Activated T-cell treated with anti-CD3 and anti-CD28 coated beads, Interleukin-2, amount 50 U/mL, for 4 hours (primary cell): Measurements from ENCODE around the gene NDEL1. TPM values are rescaled to one million over a fixed set of nuclear protein-coding genes. Genes with fewer than 3 reads are reported as not detected.

Source experiments
- ATAC-seq, 2 donors: fragments of 200-7000 bp; cut with Tn5 transposase; one replicate each; pipeline ENCODE4 v1.10.0; 2021
- DNase-seq: peaks from one replicate; pipeline ENCODE4 v3.0.0-alpha.2; 2020
- H3K27me3 Mint-ChIP-seq: one replicate; pipeline ENCODE4 v1.8.0; 2021; ENCODE audit warnings: low read depth, mixed read lengths
- H3K36me3 Mint-ChIP-seq: one replicate; pipeline ENCODE4 v1.8.0; 2022; ENCODE audit warnings: mixed read lengths; ENCODE audit not compliant: insufficient read depth
- H3K4me1 Mint-ChIP-seq: one replicate; pipeline ENCODE4 v1.8.0; 2021; ENCODE audit warnings: low read depth, mixed read lengths
- H3K4me3 Mint-ChIP-seq: one replicate; pipeline ENCODE4 v1.8.0; 2021; ENCODE audit warnings: mild to moderate bottlenecking, moderate library complexity, mixed read lengths
- H3K9me3 Mint-ChIP-seq: one replicate; pipeline ENCODE4 v1.8.0; 2021; ENCODE audit warnings: mixed read lengths
- total RNA-seq, 3 donors: library from RNA; stranded (reverse); gene quantifications; one replicate each; pipeline ENCODE4 v1.2.1, GENCODE V29; 2021

NDEL1 gene
- total RNA-seq, 3 donors from 2014 or later = 49.0 to 51.7 (median 51.4) TPM

- Mint-ChIP-seq H3K4me1 (no peaks in the 10 kb centered on the region), H3K36me3 (no peaks in the 10 kb centered on the region)
Measured at GRCh38 chr17:8502126-8502525, 66.4 kb downstream of the NDEL1 start.

GRCh38 chr17:8503368-8503767 lies 67.7 kb downstream of the NDEL1 start:
- Mint-ChIP-seq H3K9me3 (no peaks in the 10 kb centered on the region), H3K4me1 (no peaks in the 10 kb centered on the region), H3K27me3 (no peaks in the 10 kb centered on the region), H3K4me3 (no peak overlapping the region), H3K36me3 (peaks cover under 1% of the 10 kb centered on the region)
- ATAC-seq = no peak
- no peak for DNase-seq

More at GRCh38 chr17:8502126-8502525, 66.4 kb downstream of the NDEL1 start:
- H3K4me3 Mint-ChIP-seq = no peak overlapping the region
- H3K27me3 Mint-ChIP-seq = no peaks in the 10 kb centered on the region
- ATAC-seq (no peak), DNase-seq (no peak)
- H3K9me3 Mint-ChIP-seq = no peaks in the 10 kb centered on the region

- no peak overlapping the region for H3K4me3 Mint-ChIP-seq
- H3K36me3 Mint-ChIP-seq = peaks cover 5% of the 10 kb centered on the region
- H3K27me3 Mint-ChIP-seq = no peaks in the 10 kb centered on the region
- ATAC-seq (no peak), DNase-seq (no peak)
- H3K4me1 Mint-ChIP-seq = no peaks in the 10 kb centered on the region
- H3K9me3 Mint-ChIP-seq = no peaks in the 10 kb centered on the region
Measured at GRCh38 chr17:8503807-8504206, 68.1 kb downstream of the NDEL1 start.

GRCh38 chr17:8504460-8505207 lies 69.0 kb downstream of the NDEL1 start:
- Mint-ChIP-seq H3K36me3 (peaks cover 8% of the 10 kb centered on the region), H3K9me3 (no peaks in the 10 kb centered on the region)

GRCh38 chr17:8506145-8506544 lies 70.5 kb downstream of the NDEL1 start:
- DNase-seq (no peak), ATAC-seq (no peak)
- peaks cover 8% of the 10 kb centered on the region for H3K36me3 Mint-ChIP-seq
- no peaks in the 10 kb centered on the region for H3K4me1 Mint-ChIP-seq
- no peak overlapping the region for H3K4me3 Mint-ChIP-seq
- no peaks in the 10 kb centered on the region for H3K9me3 Mint-ChIP-seq
- H3K27me3 Mint-ChIP-seq = no peaks in the 10 kb centered on the region

More at GRCh38 chr17:8504460-8505207, 69.0 kb downstream of the NDEL1 start:
- Mint-ChIP-seq H3K27me3 (no peaks in the 10 kb centered on the region), H3K4me3 (no peak overlapping the region), H3K4me1 (no peaks in the 10 kb centered on the region)
- ATAC-seq (no peak), DNase-seq (no peak)

GRCh38 chr17:8514801-8515200 lies 79.1 kb downstream of the NDEL1 start:
- H3K36me3 Mint-ChIP-seq = no peaks in the 10 kb centered on the region

More at GRCh38 chr17:8514801-8515200, 79.1 kb downstream of the NDEL1 start:
- no peak for ATAC-seq
- no peaks in the 10 kb centered on the region for H3K27me3 Mint-ChIP-seq
- no peak for DNase-seq
- no peaks in the 10 kb centered on the region for H3K4me1 Mint-ChIP-seq
- H3K4me3 Mint-ChIP-seq = no peak overlapping the region
- H3K9me3 Mint-ChIP-seq = no peaks in the 10 kb centered on the region

Other genes with a start within 250 kb of the NDEL1 start
- gene BORCS6, start 245.7 kb upstream of the NDEL1 start, total RNA-seq = 1 to 10 TPM; 5.0 to 5.6 (median 5.2) TPM
- 1 to 10 TPM; 6.2 to 6.7 (median 6.7) TPM for gene AURKB, start 225.3 kb upstream of the NDEL1 start, total RNA-seq
- gene CTC1, start 187.8 kb upstream of the NDEL1 start, total RNA-seq = 10 to 100 TPM; 51.2 to 56.7 (median 53.9) TPM
- 100 to 1,000 TPM; 222 to 271 (median 254) TPM for gene PFAS, start 186.6 kb upstream of the NDEL1 start, total RNA-seq
- gene RANGRF, start 147.2 kb upstream of the NDEL1 start, total RNA-seq = 10 to 100 TPM; 66.3 to 69.8 (median 67.6) TPM
- 1 to 10 TPM; 1.7 to 1.9 (median 1.7) TPM for gene SLC25A35, start 140.5 kb upstream of the NDEL1 start, total RNA-seq
- not detected for gene ARHGEF15, start 125.6 kb upstream of the NDEL1 start, total RNA-seq
- not detected for gene ODF4, start 96.0 kb upstream of the NDEL1 start, total RNA-seq
- 1,000 to 10,000 TPM; 2,326 to 2,535 (median 2,364) TPM for gene RPL26, start 52.7 kb upstream of the NDEL1 start, total RNA-seq
- gene RNF222, start 38.1 kb upstream of the NDEL1 start, total RNA-seq = under 1 TPM in 2 of 3 donors, not detected in 1; 0.11 to 0.13 TPM
- 1 to 10 TPM; 2.2 to 3.2 (median 2.9) TPM for gene MYH10, start 194.8 kb downstream of the NDEL1 start, total RNA-seq